GM12878 (cell line): ENCODE results near the gene SEBOX. TPM values are rescaled to one million over a fixed set of nuclear protein-coding genes. Genes with fewer than 3 reads are reported as not detected.

Source experiments
- ATAC-seq: fragments of 200-7000 bp; cut with Tn5 transposase; 3 replicates; pipeline ENCODE4 v1.9.1; 2020; ENCODE audit warnings: mild to moderate bottlenecking, moderate library complexity
- BruUV-seq: library from RNA; stranded (reverse); fragments of 400-500 nt; replicated peaks from 2 replicates; lab custom pipeline; 2021; lab: Mats Ljungman, UMichigan
- CTCF ChIA-PET: fragments of 300-600 bp; sonication (Branson Sonifier 250); formaldehyde crosslinking; extraction: SDS; loops from one replicate; lab custom pipeline; 2021; ENCODE audit warnings: inconsistent platforms; lab: Yijun Ruan, JAX
- POLR2A ChIA-PET: fragments of 350-600 bp; formaldehyde crosslinking; extraction: SDS; loops from one replicate; lab custom pipeline; 2021; ENCODE audit warnings: inconsistent platforms; lab: Charles Lee
- RAD21 ChIA-PET: fragments of 300-600 bp; sonication (Branson Sonifier 250); formaldehyde crosslinking; loops from one replicate; lab custom pipeline; 2023; ENCODE audit warnings: antibody characterized with exemption; ENCODE audit not compliant: unreplicated experiment; lab: Charles Lee
- SMC1A ChIA-PET: fragments of 300-600 bp; sonication (Branson Sonifier 250); formaldehyde crosslinking; loops from one replicate; lab custom pipeline; 2023; ENCODE audit not compliant: unreplicated experiment, uncharacterized antibody; lab: Charles Lee
- DNase-seq: peaks from one replicate; pipeline ENCODE4 v3.0.0-alpha.2; 2011; ENCODE audit warnings: low read depth, low spot score
- FAIRE-seq: peaks from 3 replicates; lab custom pipeline; 2011; peaks lifted over from hg19 to GRCh38; lab: Jason Lieb, UNC
- H2AFZ ChIP-seq: 2 replicates; pipeline ENCODE4 v1.6.0; 2011; ENCODE audit warnings: low read depth, low read length, control low read depth; ENCODE audit not compliant: control insufficient read depth
- H3K27ac ChIP-seq: 2 replicates; pipeline ENCODE4 v1.5.1; 2011; ENCODE audit warnings: control low read depth; ENCODE audit not compliant: control insufficient read depth, insufficient read depth
- H3K27me3 ChIP-seq, 2 experiments: replicated peaks in 1 of 2; 2 replicates each; pipeline versions ENCODE4 v1.6.0 to v1.6.1; 2011; ENCODE audit warnings: low read length in 1 of 2; ENCODE audit not compliant: control insufficient read depth in 2 of 2, insufficient read depth in 2 of 2
- H3K36me3 ChIP-seq, 2 experiments: 2 replicates each; pipeline ENCODE4 v1.5.1; 2011; ENCODE audit warnings: low read length in 1 of 2; ENCODE audit not compliant: control insufficient read depth in 2 of 2, insufficient read depth in 2 of 2
- H3K4me1 ChIP-seq: 2 replicates; pipeline ENCODE4 v1.6.1; 2011; ENCODE audit warnings: mild to moderate bottlenecking, low read length, moderate library complexity, mixed read lengths; ENCODE audit not compliant: control insufficient read depth, insufficient read depth
- H3K4me2 ChIP-seq: 2 replicates; pipeline ENCODE4 v1.6.0; 2011; ENCODE audit warnings: control low read depth; ENCODE audit not compliant: control insufficient read depth, insufficient read depth
- H3K4me3 ChIP-seq: fragments of 200-600 bp; sonication (generic); 2 replicates; pipeline ENCODE4 v1.5.1; 2016
- H3K79me2 ChIP-seq: 2 replicates; pipeline ENCODE4 v1.6.0; 2011; ENCODE audit warnings: low read length; ENCODE audit not compliant: control insufficient read depth, insufficient read depth
- H3K9ac ChIP-seq: 2 replicates; pipeline ENCODE4 v1.8.0; 2011; ENCODE audit warnings: low read length, control low read depth, mixed read lengths; ENCODE audit not compliant: control insufficient read depth, insufficient read depth
- H3K9me3 ChIP-seq: replicated peaks from 3 replicates; pipeline ENCODE4 v1.5.1; 2011; ENCODE audit warnings: mild to moderate bottlenecking, low read length; ENCODE audit not compliant: control insufficient read depth, insufficient read depth
- H4K20me1 ChIP-seq: 2 replicates; pipeline ENCODE4 v1.6.0; 2011; ENCODE audit not compliant: control insufficient read depth, insufficient read depth
- PML ChIP-seq: IDR thresholded peaks from 2 replicates; pipeline ENCODE4 v1.6.1; 2012; ENCODE audit warnings: low read length, inconsistent platforms
- POLR2A ChIP-seq: IDR thresholded peaks from 2 replicates; pipeline ENCODE4 v1.6.1; 2011; ENCODE audit warnings: low read depth, mild to moderate bottlenecking, low read length
- WGBS: methylation state at CpG from one replicate; pipeline ENCODE4 v1.1.6; 2016; ENCODE audit warnings: low lambda C conversion rate; ENCODE audit not compliant: insufficient replicate concordance, insufficient coverage; ENCODE audit errors: missing lambda C conversion rate; 5-methylcytosine and 5-hydroxymethylcytosine counted together
- in situ Hi-C: fragments of 300-500 bp; cut with MboI; formaldehyde crosslinking; loops from 9 replicates; pipeline ENCODE4 v1.14.3; 2018; ENCODE audit warnings: mixed read lengths
- intact Hi-C: fragments of 100-400 bp; cut with micrococcal nuclease; formaldehyde crosslinking; loops from one replicate; pipeline ENCODE4 v1.14.2; 2022; ENCODE audit not compliant: unreplicated experiment
- polyA plus RNA-seq, 11 experiments: library from polyadenylated mRNA; depleted of rRNA in 4 of 11; unstranded in 6 of 11; stranded (reverse) in 5 of 11; fragments of >200 nt; fragmentation: Nextera tagmentation in 4 of 11; fragmentation: Illumina TruSeq in 1 of 11; extraction: Ambion mirVana in 4 of 11; extraction: Trizol in 1 of 11; gene quantifications; 1 replicate in 1 of 11; 2 replicates in 10 of 11; pipeline versions ENCODE4 v1.2.1 to v1.2.3, GENCODE V29; 2011 to 2016; ENCODE audit warnings: inconsistent platforms in 2 of 11, missing spikeins in 2 of 11, low read depth in 1 of 11
- total RNA-seq, 4 experiments: library from RNA; depleted of rRNA in 3 of 4; stranded (reverse); fragments of >200 nt in 3 of 4; fragmentation: Illumina TruSeq in 1 of 4; extraction: Trizol in 1 of 4; gene quantifications; 2 replicates each; pipeline versions ENCODE4 v1.2.1 to v1.2.3, GENCODE V29; 2013 to 2021
- TF ChIP-seq, protein P1 (sequence below): fragments of 450-650 bp; conservative IDR thresholded peaks from 2 replicates; pipeline ENCODE4 v1.6.1; 2017; ENCODE audit warnings: mild to moderate bottlenecking, moderate library complexity

Gene SEBOX
- total and polyA plus RNA-seq, 10 of the 15 experiments (the other 5 are each of a cell fraction or from before 2014, with no cell fraction given): not detected

DNA sequence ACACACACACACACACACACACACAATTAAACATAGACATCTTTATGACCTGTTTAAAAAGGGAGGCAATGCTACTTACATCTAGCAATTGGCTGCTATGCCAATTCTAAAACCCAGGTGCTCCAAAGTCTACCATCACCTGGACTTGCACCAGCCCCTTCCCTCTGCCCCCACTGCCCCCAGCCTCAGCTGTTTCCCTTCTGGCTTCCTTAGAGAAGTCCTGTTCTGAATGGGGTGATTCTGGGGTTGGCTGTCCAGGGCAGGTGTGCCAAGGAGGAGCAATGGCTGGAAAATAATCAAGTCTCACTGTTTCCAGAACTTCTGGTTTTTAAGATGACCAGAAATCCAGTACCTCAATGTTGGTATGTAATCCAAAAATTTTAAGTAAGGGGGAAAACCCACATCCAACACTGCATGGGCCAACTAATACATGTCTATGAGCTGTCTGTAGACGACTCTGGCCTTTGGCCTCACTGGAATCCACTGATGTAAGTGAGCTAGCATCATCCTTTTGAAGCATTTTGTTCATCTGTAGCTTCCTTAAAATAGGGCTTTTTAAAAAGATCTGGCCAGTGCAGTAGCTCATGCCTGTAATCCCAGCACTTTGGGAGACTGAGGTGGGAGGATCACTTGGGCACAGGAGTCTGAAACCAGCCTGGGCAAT lies 31.8 kb downstream of the SEBOX start (continued):
- TF ChIP-seq, protein P1, sequence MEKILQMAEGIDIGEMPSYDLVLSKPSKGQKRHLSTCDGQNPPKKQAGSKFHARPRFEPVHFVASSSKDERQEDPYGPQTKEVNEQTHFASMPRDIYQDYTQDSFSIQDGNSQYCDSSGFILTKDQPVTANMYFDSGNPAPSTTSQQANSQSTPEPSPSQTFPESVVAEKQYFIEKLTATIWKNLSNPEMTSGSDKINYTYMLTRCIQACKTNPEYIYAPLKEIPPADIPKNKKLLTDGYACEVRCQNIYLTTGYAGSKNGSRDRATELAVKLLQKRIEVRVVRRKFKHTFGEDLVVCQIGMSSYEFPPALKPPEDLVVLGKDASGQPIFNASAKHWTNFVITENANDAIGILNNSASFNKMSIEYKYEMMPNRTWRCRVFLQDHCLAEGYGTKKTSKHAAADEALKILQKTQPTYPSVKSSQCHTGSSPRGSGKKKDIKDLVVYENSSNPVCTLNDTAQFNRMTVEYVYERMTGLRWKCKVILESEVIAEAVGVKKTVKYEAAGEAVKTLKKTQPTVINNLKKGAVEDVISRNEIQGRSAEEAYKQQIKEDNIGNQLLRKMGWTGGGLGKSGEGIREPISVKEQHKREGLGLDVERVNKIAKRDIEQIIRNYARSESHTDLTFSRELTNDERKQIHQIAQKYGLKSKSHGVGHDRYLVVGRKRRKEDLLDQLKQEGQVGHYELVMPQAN: no peak

DNA sequence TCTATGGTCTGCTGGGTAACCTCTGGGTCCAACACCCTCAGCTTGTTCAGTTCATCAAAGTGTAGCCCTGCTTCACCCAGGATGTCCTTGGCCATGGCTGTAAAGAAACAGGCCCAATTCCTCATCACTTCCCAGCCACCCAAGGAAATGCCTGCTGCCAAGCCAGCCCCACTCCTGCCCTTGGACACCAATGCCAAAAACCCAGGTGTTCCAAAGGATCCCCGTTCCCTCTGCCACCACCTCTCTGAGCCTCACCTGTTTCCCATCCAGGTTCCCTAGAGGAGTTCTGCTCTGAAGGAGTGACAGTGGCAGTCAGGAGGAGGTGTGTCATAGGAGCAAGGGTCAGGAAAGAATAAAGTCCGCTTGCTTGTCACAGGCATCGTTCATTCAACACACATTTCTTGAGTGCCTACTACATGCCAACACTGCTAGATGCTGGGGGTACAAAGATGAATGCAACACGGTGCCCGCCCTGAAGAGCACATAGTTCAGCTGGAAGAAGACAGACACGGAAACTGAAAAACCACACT lies 33.0 kb downstream of the SEBOX start:
- Histone ChIP-seq H3K36me3 (peaks cover 5 to 13% of the 10 kb centered on the region in 2 experiments), H3K4me2 (no peak overlapping the region), H3K27me3 (no peaks in the 10 kb centered on the region), H4K20me1 (no peaks in the 10 kb centered on the region; the same call in 1 of the 2 replicates), H3K9ac (no peak overlapping the region), H2AFZ (no peak overlapping the region), H3K4me3 (no peak overlapping the region), H3K9me3 (no peaks in the 10 kb centered on the region), H3K79me2 (peaks cover 20% of the 10 kb centered on the region), H3K4me1 (peaks cover 6% of the 10 kb centered on the region), H3K27ac (no peak overlapping the region)
- 90% methylated on average over 6 of the region's 6 CpGs for WGBS
- intact Hi-C loops (no loop called here), in situ Hi-C loops (loop anchor here (10.0 kb wide), 1 partner anchor 623 kb away; the partner anchor contains the start of gene PHF12)
- FAIRE-seq: no peak
- POLR2A ChIA-PET: interaction anchor here (3.2 kb wide), 1 partner anchor 12 kb away, joined by 13 read pairs; the partner anchor contains the start of gene TMEM97
- SMC1A ChIA-PET: interaction anchor here (0.9 kb wide), 1 partner anchor 13 kb away, joined by 5 read pairs; the partner anchor contains the start of gene TMEM97
- ATAC-seq: no peak
- no TSS peak for BruUV-seq
- CTCF ChIA-PET: interaction anchor here (1.3 kb wide), 1 partner anchor 160 kb away, joined by 3 read pairs; no protein-coding TSS in a partner anchor
- no peak for DNase-seq
- TF ChIP-seq POLR2A (peak; percentile 10; the same call in 1 of the 2 replicates), PML (no peak)
- RAD21 ChIA-PET: no interaction called here
